ENCODE results near the gene MYBBP1A.

Gene MYBBP1A

DNA sequence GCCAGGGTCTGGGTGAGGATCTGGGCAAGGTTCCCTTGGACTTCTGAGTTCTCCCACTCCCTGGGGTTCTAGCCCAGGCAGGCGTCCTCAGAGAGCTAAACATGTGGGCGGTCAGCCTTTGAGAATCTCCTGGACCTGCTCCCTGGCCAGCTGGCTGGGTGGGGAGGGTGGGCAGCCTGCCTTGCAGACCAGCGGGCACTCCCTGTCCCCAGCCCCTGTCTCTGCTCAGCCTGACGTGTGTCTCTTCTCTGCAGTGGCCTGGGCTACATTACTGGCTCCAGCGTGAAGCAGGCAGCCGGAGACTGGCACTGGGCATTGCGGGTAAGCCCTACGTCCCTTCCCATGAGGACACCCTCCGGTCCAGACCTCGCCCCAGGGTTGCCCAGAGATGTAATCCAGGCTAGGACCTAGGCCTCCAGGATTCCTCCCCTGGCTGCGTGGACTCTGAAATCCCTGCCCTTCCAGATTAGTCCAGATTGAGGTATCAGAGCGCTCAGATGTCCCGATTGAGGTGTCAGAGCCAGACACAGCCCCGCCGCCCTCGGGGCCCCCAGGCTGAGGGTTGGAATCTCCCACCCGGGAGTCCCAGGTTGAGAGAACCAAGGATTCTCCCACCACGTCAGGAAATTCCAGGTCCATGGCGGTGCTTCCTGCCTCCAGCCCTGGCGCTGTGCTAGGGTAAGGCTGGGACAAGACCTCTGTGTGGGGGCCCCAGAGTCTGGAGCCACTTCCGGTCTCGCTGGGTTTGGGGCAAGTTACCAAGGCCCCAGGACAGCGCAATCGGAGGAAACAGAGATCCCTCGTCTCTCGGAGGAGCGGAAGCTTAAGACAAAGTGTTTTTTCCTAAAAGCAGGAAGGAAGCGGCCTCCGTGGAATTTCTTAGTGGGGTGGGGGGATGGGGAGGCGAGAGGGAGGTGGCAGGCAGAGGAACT is 24.1 kb downstream of the MYBBP1A start:
- Histone ChIP-seq H3K36me3 (ENCODE audit: control insufficient read depth, insufficient read depth, low read length) (no peaks in the 10 kb centered on the region), H3K4me1 (no peaks in the 10 kb centered on the region), H3K27me3 (ENCODE audit: control insufficient read depth, insufficient read depth, low read length) (no peaks in the 10 kb centered on the region), H2AFZ (no peak overlapping the region), H3K79me2 (no peaks in the 10 kb centered on the region), H3K4me3 (ENCODE audit: low read depth, low read length) (no peak overlapping the region), H3K4me2 (ENCODE audit: low read length) (no peak overlapping the region), H3K27ac (peak overlapping the region; percentile 57), H3K9ac (no peak overlapping the region), H3K9me3 (ENCODE audit: control insufficient read depth, low read length) (no peaks in the 10 kb centered on the region)
- no peak for TF ChIP-seq CTCF (IDR thresholded peaks at IDR 0.05)

- Histone ChIP-seq H3K4me1 (no peaks in the 10 kb centered on the region), H3K36me3 (ENCODE audit: control insufficient read depth, insufficient read depth, low read length) (no peaks in the 10 kb centered on the region), H2AFZ (no peak overlapping the region), H3K9me3 (ENCODE audit: control insufficient read depth, low read length) (no peaks in the 10 kb centered on the region), H3K4me2 (ENCODE audit: low read length) (no peak overlapping the region), H3K27me3 (ENCODE audit: control insufficient read depth, insufficient read depth, low read length) (no peaks in the 10 kb centered on the region), H3K4me3 (ENCODE audit: low read depth, low read length) (no peak overlapping the region), H3K27ac (no peak overlapping the region), H3K79me2 (no peaks in the 10 kb centered on the region), H3K9ac (no peak overlapping the region)
- no peak for TF ChIP-seq CTCF (IDR thresholded peaks at IDR 0.05)
Measured at GRCh38 chr17:4529533-4530152, 25.5 kb downstream of the MYBBP1A start.

DNA sequence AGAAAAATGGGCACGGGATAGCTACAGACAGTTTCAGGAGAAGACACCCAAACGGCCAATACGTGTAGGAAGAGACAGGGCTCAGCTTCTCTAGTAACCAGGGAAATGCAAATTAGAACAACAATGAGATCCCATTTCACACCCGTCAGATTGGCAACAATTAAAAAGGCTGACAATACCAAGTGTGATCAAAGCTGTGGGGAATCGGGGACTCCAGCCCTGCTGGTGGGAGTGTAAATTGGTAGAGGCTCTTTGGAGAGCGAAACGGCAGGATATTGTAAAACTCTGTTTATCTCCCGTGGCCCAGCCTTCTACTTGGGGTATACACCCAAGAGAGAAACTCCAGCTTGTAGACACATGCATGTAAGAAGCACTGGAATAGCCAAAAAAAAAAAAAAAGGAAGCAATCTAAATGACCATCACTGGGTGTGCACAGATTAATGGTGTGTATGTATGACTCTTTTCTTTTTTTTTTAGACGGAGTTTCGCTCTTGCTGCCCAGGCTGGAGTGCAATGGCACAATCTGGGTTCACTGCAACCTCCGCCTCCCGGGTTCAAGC is 27.5 kb downstream of the MYBBP1A start:
- Histone ChIP-seq H3K9ac (no peak overlapping the region), H3K27me3 (ENCODE audit: control insufficient read depth, insufficient read depth, low read length) (no peaks in the 10 kb centered on the region), H3K27ac (no peak overlapping the region), H2AFZ (no peak overlapping the region), H3K9me3 (ENCODE audit: control insufficient read depth, low read length) (no peaks in the 10 kb centered on the region), H3K79me2 (no peaks in the 10 kb centered on the region), H3K4me2 (ENCODE audit: low read length) (no peak overlapping the region), H3K36me3 (ENCODE audit: control insufficient read depth, insufficient read depth, low read length) (no peaks in the 10 kb centered on the region), H3K4me1 (no peaks in the 10 kb centered on the region), H3K4me3 (ENCODE audit: low read depth, low read length) (no peak overlapping the region)
- TF ChIP-seq CTCF (IDR thresholded peaks at IDR 0.05) = no peak

DNA sequence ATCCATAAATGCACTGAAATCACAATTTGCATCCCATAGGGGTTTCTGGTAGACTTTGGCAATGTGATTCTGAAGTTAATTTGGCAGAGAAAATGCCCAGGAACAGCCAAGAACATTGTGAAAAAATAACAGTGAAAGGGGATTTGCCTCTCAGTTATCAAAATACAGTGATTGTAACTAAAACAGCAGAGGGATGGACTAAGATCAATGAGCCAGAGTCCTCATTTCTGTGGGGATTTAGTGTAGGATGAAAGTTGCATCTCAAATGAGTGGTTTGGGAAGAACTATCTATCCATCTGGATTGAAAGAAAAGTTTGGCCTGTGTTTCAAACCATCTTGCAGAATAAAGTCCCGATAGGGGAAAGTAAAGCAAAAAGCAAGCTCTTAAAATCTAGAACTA is 28.1 kb downstream of the MYBBP1A start:
- no peak for TF ChIP-seq CTCF (IDR thresholded peaks at IDR 0.05)
- H3K4me2 ChIP-seq (ENCODE audit: low read length) = no peak overlapping the region
- no peaks in the 10 kb centered on the region for H3K9me3 ChIP-seq (ENCODE audit: control insufficient read depth, low read length)
- no peaks in the 10 kb centered on the region for H3K4me1 ChIP-seq
- no peak overlapping the region for H3K9ac ChIP-seq
- no peaks in the 10 kb centered on the region for H3K27me3 ChIP-seq (ENCODE audit: control insufficient read depth, insufficient read depth, low read length)
- H3K79me2 ChIP-seq = no peaks in the 10 kb centered on the region
- no peak overlapping the region for H3K27ac ChIP-seq
- no peak overlapping the region for H2AFZ ChIP-seq
- H3K36me3 ChIP-seq (ENCODE audit: control insufficient read depth, insufficient read depth, low read length) = no peaks in the 10 kb centered on the region
- H3K4me3 ChIP-seq (ENCODE audit: low read depth, low read length) = no peak overlapping the region

Data from parathyroid adenoma (tissue), 2 donors.